Small intestine (tissue), 16 donors: ENCODE results near the gene MS4A15. TPM values are rescaled to one million over a fixed set of nuclear protein-coding genes. Genes with fewer than 3 reads are reported as not detected.
"Not testable (repeated sequence)": the region's sequence is repeated elsewhere in the genome, so short reads cannot be mapped to it uniquely, and the experiment has no call there.

ENCODE experiments used
- DNase-seq, 2 donors: peaks; one replicate each; pipeline versions ENCODE4 v3.0.0 to v3.0.0-alpha.2; 2013
- FAIRE-seq: peaks from 2 replicates; lab custom pipeline; 2012; peaks lifted over from hg19 to GRCh38; lab: Jason Lieb, UNC
- H3K27ac ChIP-seq, 3 donors: one replicate each; pipeline ENCODE4 v1.5.1; 2013; ENCODE audit warnings: low read length in 2 of 3, mild to moderate bottlenecking in 2 of 3, control low read depth in 1 of 3, inconsistent platforms in 1 of 3, low read depth in 1 of 3, moderate library complexity in 1 of 3
- H3K27me3 ChIP-seq, 3 donors: one replicate each; pipeline ENCODE4 v1.6.1; 2013; ENCODE audit warnings: low read length in 3 of 3, inconsistent platforms in 1 of 3; ENCODE audit not compliant: control insufficient read depth in 3 of 3, insufficient read depth in 3 of 3
- H3K36me3 ChIP-seq, 3 donors: one replicate each; pipeline ENCODE4 v1.6.1; 2013; ENCODE audit warnings: low read length in 3 of 3, inconsistent platforms in 1 of 3, low read depth in 1 of 3, mild to moderate bottlenecking in 1 of 3, moderate library complexity in 1 of 3; ENCODE audit not compliant: control insufficient read depth in 3 of 3, insufficient read depth in 2 of 3
- H3K4me1 ChIP-seq, 3 donors: one replicate each; pipeline ENCODE4 v1.6.1; 2013; ENCODE audit warnings: low read length in 2 of 3, inconsistent platforms in 1 of 3, low read depth in 1 of 3, mild to moderate bottlenecking in 1 of 3, moderate library complexity in 1 of 3; ENCODE audit not compliant: control insufficient read depth in 3 of 3, insufficient read depth in 2 of 3
- H3K4me3 ChIP-seq, 3 donors: one replicate each; pipeline ENCODE4 v1.5.1; 2013; ENCODE audit warnings: low read length in 3 of 3, control low read depth in 1 of 3, inconsistent platforms in 1 of 3, low read depth in 1 of 3, mild to moderate bottlenecking in 1 of 3, moderate library complexity in 1 of 3
- H3K9me3 ChIP-seq, 2 donors: one replicate each; pipeline ENCODE4 v1.6.1; 2013; ENCODE audit warnings: low read depth in 1 of 2, low read length in 1 of 2; ENCODE audit not compliant: control insufficient read depth in 2 of 2, insufficient read depth in 1 of 2
- WGBS, 3 donors: extraction: QIAGEN DNeasy Blood & Tissue Kit; methylation state at CpG; one replicate each; pipeline ENCODE4 v1.1.7; 2013; 5-methylcytosine and 5-hydroxymethylcytosine counted together
- long read RNA-seq, 10 donors: transcript quantifications; one replicate each; lab custom pipeline, GENCODE V29; 2026
- polyA plus RNA-seq, 4 donors: library from polyadenylated mRNA; stranded (reverse) in 3 of 4; unstranded in 1 of 4; fragments of 200-250 nt in 3 of 4; fragments of 120-200 nt in 1 of 4; gene quantifications; one replicate each; pipeline versions ENCODE4 v1.2.1 to v1.2.3, GENCODE V29; 2013
- donor health status: healthy with polysubstance abuse.
- donor health status: control.
- donor health status: control.
- donor health status: Bipolar disorder and iron deficiency.
- donor health status: healthy.

Gene MS4A15
- 1 to 10 TPM in 2 of 4 donors, under 1 TPM in 1, not detected in 1; 0.09 to 7.6 (median 5.1) TPM for polyA plus RNA-seq
- long read RNA-seq, donor 1, partial matches to known transcripts = 0 of 1 reads
- long read RNA-seq, donor 1, other reads (novel, unspliced or antisense) = 0 of 1 reads
- long read RNA-seq, donor 2 = 0 reads
- long read RNA-seq, donor 3 = 0 reads
- long read RNA-seq, donor 4 = 0 reads
- long read RNA-seq, donor 5 = 0 reads
- long read RNA-seq, donor 6 = 0 reads
- long read RNA-seq, donor 7 = 0 reads
- long read RNA-seq, donor 8 = 0 reads
- long read RNA-seq, donor 9 = 0 reads
- long read RNA-seq, donor 10 = 0 reads

- Histone ChIP-seq H3K9me3 (peaks cover 0 to 2% of the 10 kb centered on the region in 2 donors), H3K27me3 (peaks cover 0 to 3% (median 0%) of the 10 kb centered on the region in 3 donors), H3K4me3 (no peak within 1 kb of the TSS), H3K27ac (no peak within 1 kb of the TSS), H3K36me3 (no peaks in the 10 kb centered on the region), H3K4me1 (peaks cover 0 to 28% (median 2%) of the 10 kb centered on the region in 3 donors)
- DNase-seq (peak; percentile 68 to 79), FAIRE-seq (no peak)
- WGBS, 3 donors = 45 to 53% (median 50%) methylated on average over 14 of the region's 14 CpGs
Observed at GRCh38 chr11:60756307-60757032, at the start of gene MS4A15. TSS of gene MS4A15 (plus strand) at chr11:60756867. CDS start at chr11:60763734, 6,867 bp downstream.

- no peak for FAIRE-seq
- Histone ChIP-seq H3K36me3 (peaks cover 0 to 19% (median 8%) of the 10 kb centered on the region in 3 donors), H3K4me3 (no peak overlapping the region), H3K4me1 (peaks cover 4 to 39% (median 9%) of the 10 kb centered on the region in 3 donors), H3K9me3 (no peaks in the 10 kb centered on the region), H3K27ac (no peak overlapping the region), H3K27me3 (no peaks in the 10 kb centered on the region)
- 78 to 86% (median 82%) methylated on average over 5 of the region's 5 CpGs for WGBS, 3 donors
- no peak for DNase-seq
Observed at GRCh38 chr11:60706931-60707330, 49.7 kb upstream of the MS4A15 start.

- WGBS, 3 donors = 85 to 93% (median 85%) methylated on average over 4 of the region's 4 CpGs
Observed at GRCh38 chr11:60710482-60710881, 46.2 kb upstream of the MS4A15 start.

GRCh38 chr11:60711276-60711675, 45.4 kb upstream of the MS4A15 start:
- DNase-seq (peak; percentile 84 to 97), FAIRE-seq (no peak)
- peaks cover 0 to 12% of the 10 kb centered on the region in 2 donors for H3K9me3 ChIP-seq
- peaks cover 4 to 47% (median 12%) of the 10 kb centered on the region in 3 donors for H3K4me1 ChIP-seq
- H3K27ac ChIP-seq = peak overlapping the region; percentile 18 to 82 (median 76)
- peaks cover 0 to 13% (median 12%) of the 10 kb centered on the region in 3 donors for H3K36me3 ChIP-seq
- WGBS, 3 donors = 13 to 60% (median 41%) methylated on average over 4 of the region's 4 CpGs
- H3K27me3 ChIP-seq = no peaks in the 10 kb centered on the region
- no peak overlapping the region for H3K4me3 ChIP-seq

More at GRCh38 chr11:60710482-60710881, 46.2 kb upstream of the MS4A15 start:
- Histone ChIP-seq H3K9me3 (peaks cover 0 to 12% of the 10 kb centered on the region in 2 donors), H3K36me3 (peaks cover 0 to 13% (median 10%) of the 10 kb centered on the region in 3 donors), H3K4me1 (peaks cover 4 to 48% (median 12%) of the 10 kb centered on the region in 3 donors), H3K27me3 (no peaks in the 10 kb centered on the region), H3K27ac (peak overlapping the region; percentile 3 to 76 (median 74)), H3K4me3 (no peak overlapping the region)
- peak in 1 of 2 donors; percentile 49 for DNase-seq
- FAIRE-seq = no peak

- Histone ChIP-seq H3K9me3 (peaks cover 0 to 26% of the 10 kb centered on the region in 2 donors), H3K36me3 (peaks cover 0 to 15% (median 7%) of the 10 kb centered on the region in 3 donors), H3K4me1 (peaks cover 4 to 58% (median 18%) of the 10 kb centered on the region in 3 donors), H3K27ac (peak overlapping the region in 1 of 3 donors; percentile 76)
- DNase-seq = peak; percentile 54 to 78
- not testable (repeated sequence) for FAIRE-seq, H3K4me3 ChIP-seq, H3K27me3 ChIP-seq
- 44 to 61% (median 52%) methylated on average over 6 of the region's 6 CpGs for WGBS, 3 donors
Observed at GRCh38 chr11:60713423-60713822, 43.2 kb upstream of the MS4A15 start.

GRCh38 chr11:60717956-60718355, 38.7 kb upstream of the MS4A15 start:
- Histone ChIP-seq H3K9me3 (peaks cover 0 to 36% of the 10 kb centered on the region in 2 donors), H3K27ac (peak overlapping the region; percentile 11 to 83 (median 78)), H3K27me3 (peaks cover 0 to 3% (median 0%) of the 10 kb centered on the region in 3 donors), H3K4me1 (peaks cover 0 to 46% (median 11%) of the 10 kb centered on the region in 3 donors), H3K36me3 (peaks cover 0 to 16% (median 4%) of the 10 kb centered on the region in 3 donors), H3K4me3 (no peak overlapping the region)
- WGBS, 3 donors = 90 to 93% (median 92%) methylated on average over 5 of the region's 5 CpGs
- no peak for DNase-seq
- no peak for FAIRE-seq

GRCh38 chr11:60718524-60719316, 37.9 kb upstream of the MS4A15 start:
- Histone ChIP-seq H3K27me3 (peaks cover 0 to 3% (median 0%) of the 10 kb centered on the region in 3 donors), H3K36me3 (peaks cover 0 to 16% (median 4%) of the 10 kb centered on the region in 3 donors), H3K9me3 (peaks cover 0 to 36% of the 10 kb centered on the region in 2 donors), H3K4me1 (peaks cover 0 to 44% (median 11%) of the 10 kb centered on the region in 3 donors), H3K4me3 (no peak overlapping the region), H3K27ac (peak overlapping the region; percentile 11 to 83 (median 78))
- WGBS, 3 donors = 44 to 76% (median 58%) methylated on average over 10 of the region's 10 CpGs
- DNase-seq (peak in 1 of 2 donors; percentile 66), FAIRE-seq (no peak)
